HK-2 (cell line): ENCODE results near the gene ESYT1.
"Not testable (repeated sequence)": the region's sequence is repeated elsewhere in the genome, so short reads cannot be mapped to it uniquely, and the experiment has no call there.

Experiments
- DNase-seq: peaks from one replicate; pipeline ENCODE4 v3.0.0-alpha.2; 2018; ENCODE audit not compliant: unreplicated experiment

The ESYT1 gene

GRCh38 chr12:56103066-56103711 lies 24.9 kb upstream of the ESYT1 start:
- DNase-seq = no peak

GRCh38 chr12:56103823-56104108 lies 24.3 kb upstream of the ESYT1 start:
- no peak for DNase-seq

- DNase-seq = peak; percentile 99
These were observed 23.8 kb upstream of the ESYT1 start, which contains the start of gene PA2G4 for GRCh38 chr12:56104109-56104814. Gene PA2G4 (plus strand): TSS chr12:56104559. CDS start chr12:56104738, 179 bp downstream.

DNA sequence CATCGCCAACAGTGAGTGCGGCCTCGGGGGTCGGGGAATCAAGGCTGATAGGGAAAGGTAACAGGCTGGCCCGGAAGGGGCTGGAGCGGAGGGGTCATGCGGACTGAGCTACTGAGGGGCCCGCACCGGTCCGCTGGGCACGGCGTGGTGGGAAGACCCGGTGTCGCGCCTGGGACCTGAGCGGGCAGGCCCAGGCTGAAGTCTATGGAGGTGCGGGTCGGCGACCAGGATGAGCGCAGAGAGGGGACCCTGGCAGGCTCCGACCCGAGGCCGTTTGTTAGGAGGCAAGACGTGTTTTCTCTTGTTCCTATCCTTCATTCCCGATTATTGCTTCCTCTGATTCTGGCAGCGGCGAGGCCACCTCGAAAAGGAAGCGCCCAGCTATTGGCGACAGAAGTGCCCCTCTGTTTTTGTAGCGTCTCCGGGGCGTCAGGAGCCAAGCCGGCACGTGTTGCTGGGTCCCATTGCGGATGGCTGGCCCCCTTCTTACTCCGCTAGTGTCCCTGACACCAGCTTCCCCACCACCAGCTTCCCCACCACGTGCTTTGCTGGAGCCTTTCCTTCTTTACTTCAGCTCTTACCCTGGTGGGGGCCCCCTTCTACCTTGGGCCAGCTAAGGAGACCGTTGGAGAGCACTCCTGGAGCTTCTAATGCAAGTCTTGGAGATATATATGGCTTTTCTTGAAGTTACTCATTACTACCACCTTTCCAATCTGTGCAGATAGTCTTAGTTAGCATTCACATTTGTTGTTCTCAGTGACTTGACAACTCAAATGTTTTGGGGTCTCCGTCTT lies 23.1 kb upstream of the ESYT1 start:
- no peak for DNase-seq

DNA sequence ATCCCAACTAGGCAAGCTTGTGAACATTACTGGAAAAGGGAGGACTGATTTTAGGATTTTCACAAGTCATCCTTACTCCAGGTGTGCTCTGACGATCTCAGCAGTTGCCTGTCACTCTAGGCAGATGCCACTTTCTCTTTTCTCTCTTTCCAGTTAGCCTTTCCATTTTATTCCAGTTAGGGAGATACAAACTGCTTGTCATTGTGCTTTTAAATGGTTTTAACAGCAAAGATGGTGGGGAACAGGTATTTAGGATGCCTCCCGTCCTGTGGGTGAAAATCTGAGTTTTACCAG lies 22.5 kb upstream of the ESYT1 start:
- DNase-seq = no peak

DNA sequence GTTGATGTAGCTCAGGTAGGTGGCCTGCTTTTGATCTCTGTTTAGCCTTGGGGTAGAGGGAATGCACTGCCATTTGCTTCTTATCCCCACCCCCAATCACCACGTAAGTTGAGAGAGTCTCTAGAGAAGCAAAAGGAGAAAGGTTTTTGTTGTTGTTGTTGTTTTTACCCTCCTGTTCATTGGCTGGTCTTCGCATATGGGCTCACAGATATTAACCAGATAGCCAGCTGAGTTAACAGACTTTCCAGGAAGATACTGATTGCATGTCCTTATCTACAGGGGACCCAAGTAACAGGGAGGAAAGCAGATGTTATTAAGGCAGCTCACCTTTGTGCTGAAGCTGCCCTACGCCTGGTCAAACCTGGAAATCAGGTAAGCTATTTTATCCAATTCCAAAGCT lies 20.8 kb upstream of the ESYT1 start:
- DNase-seq = no peak

DNA sequence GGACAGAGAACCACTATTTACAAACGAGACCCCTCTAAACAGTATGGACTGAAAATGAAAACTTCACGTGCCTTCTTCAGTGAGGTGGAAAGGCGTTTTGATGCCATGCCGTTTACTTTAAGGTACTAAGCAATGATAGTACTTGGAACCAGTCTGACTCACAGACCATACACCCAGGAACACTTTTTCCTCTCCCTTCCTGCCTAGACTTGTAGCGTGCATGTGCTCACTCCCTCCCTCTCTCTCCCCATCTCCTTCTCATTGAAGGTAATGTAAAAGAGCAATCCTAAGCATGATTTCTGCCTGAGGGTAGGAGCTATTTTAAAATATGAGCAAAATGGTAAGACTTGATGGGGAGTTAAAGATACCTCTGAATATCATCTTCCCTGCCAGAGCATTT lies 17.5 kb upstream of the ESYT1 start:
- DNase-seq = no peak

- DNase-seq = no peak
These were observed 14.0 kb upstream of the ESYT1 start for GRCh38 chr12:56114084-56114483.

GRCh38 chr12:56115329-56115728 lies 12.7 kb upstream of the ESYT1 start:
- DNase-seq = no peak

DNA sequence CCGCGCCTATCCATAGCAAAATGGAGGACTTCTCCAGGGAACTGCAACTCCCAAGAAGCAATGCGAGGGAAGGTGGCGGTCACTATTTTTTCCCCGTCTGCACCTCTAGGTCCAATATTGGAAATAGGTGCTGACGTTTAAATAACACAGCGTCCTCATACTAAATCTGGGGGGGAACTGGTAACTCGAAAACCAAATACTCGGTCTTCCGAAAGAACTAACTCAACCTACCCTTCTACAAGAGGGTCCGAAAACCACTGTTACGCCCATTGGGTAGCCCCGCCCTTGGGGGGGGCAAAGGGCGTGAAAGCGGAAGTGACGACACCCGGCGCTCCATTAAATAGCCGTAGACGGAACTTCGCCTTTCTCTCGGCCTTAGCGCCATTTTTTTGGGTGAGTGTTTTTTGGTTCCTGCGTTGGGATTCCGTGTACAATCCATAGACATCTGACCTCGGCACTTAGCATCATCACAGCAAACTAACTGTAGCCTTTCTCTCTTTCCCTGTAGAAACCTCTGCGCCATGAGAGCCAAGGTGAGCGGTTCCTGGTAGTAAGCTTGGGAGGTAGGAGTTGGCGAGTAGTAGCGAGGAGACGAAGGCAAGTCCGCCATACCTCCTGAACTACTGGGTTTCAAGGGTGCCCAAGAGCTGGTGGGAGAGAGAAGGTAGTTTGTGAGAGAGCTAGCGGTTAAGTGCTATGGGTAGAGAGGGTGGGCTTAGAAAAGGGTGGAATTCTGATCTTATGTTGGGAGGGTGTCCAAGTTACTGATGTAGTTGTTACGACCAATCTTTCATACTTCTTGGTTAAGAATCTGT lies 11.6 kb upstream of the ESYT1 start, which contains the start of gene RPL41:
Gene RPL41 (plus strand): TSS at position 367 of the 815 bp plus-strand sequence.
- peak; percentile 92 for DNase-seq

- not testable (repeated sequence) for DNase-seq
These were observed 10.9 kb upstream of the ESYT1 start for GRCh38 chr12:56117082-56117706.

DNA sequence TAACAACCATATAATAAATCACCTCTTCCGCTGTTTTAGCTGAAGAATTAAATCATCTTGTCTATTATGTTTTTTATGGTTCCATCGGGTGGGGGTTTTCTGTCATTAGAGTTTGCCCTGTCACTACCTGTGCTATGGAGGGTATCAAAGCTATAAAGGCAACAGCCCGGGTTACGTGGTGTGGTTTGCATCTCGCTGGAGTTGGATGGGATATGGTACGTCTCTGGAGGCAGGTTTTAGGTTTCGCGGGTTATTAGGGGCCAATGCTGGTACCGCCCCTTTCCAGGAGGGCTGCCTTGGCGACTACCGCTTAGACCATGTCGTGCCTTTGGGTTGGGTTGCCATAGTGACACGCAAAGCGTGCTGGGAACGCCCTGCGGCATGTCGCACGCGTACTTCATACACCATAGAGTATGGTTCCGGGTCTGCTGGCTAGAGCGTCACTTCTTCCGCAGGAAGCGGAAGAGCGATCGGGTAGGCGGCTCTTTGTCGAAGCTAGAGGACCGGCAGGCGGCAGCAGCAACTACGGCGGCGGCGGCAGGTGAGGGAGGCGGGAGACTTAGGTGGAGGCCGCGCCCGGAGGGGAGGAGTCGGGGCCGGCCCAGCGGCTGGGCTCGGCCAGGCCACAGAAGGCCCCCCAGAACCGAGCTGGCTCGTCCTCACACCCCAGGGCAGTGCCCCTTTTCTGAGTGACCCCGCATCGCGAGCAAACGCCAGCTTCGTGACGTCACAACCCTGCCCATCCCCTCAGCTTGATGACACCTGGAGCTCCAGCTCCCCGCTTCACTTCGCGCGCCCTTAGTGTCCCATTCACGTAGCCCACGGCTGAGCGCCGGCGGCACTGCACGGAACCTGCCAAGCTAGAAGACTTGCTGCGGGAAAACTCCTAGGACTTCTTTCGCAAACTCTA lies 10.0 kb upstream of the ESYT1 start, which contains the start of gene ZC3H10:
Gene ZC3H10 (plus strand): TSS at position 489 of the 910 bp plus-strand sequence. CDS start 2,297 bp downstream, outside the sequence.
- DNase-seq = peak; percentile 99

GRCh38 chr12:56118688-56119357 lies 9.2 kb upstream of the ESYT1 start:
- DNase-seq = no peak

- peak; percentile 76 for DNase-seq
These were observed 8.7 kb upstream of the ESYT1 start for GRCh38 chr12:56119361-56119796.

GRCh38 chr12:56120158-56120846 lies 7.8 kb upstream of the ESYT1 start:
- no peak for DNase-seq

DNA sequence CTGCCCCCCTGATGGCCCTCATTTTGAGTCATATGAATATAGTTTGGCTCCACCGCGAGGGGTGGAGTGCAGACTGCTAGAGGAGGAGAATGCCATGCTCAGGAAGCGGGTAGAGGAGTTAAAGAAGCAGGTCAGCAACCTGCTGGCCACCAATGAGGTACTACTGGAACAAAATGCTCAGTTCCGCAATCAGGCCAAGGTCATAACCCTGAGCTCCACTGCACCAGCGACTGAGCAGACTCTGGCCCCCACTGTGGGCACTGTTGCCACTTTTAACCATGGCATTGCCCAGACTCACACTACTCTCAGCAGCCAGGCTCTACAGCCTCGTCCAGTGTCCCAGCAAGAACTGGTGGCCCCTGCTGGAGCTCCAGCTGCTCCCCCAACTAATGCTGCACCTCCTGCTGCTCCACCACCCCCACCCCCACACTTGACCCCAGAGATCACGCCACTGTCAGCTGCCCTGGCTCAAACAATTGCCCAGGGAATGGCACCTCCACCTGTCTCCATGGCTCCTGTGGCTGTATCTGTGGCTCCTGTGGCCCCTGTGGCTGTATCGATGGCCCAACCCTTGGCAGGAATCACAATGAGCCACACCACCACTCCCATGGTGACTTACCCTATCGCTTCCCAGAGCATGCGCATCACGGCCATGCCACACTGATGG lies 6.7 kb upstream of the ESYT1 start:
- no peak for DNase-seq

DNA sequence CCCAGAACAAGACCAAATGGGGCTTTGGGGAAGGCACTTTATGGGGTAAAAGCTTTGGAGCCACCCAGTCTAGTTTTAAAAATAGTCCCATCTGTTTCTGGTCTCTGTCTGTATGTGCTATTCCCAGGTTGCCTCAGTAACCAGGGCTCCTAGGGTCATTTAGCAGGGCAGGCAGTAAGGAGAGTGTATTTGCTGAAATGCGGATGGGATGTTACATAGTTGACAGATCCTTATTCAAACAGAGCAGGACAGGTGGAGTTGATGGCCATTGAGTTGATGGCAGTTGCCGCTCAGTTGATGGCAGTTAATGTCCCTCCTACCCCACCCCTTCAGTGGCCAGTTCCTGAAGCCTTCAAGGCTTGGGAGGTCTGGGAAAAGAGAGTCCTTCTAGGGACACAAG lies 5.4 kb upstream of the ESYT1 start:
- no peak for DNase-seq

DNA sequence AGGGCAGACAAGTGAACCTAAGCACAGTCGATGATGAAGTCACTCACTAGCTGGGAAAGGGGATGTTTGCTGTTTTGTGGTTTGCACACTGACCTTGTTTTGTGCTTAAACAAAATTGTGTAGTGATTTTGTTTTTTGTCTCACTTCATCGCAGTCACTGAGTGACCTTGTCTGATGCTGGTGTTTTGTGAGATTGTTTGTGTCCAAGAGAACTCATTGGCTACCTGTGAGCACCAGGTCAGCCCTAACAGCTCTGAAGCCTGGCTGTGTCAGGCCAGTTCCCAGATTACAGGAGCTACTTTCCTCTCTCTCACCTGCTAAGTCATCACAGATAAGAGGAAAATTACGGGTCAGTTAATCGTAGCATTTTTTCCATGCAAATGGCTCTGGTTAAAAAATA lies 3.9 kb upstream of the ESYT1 start:
- DNase-seq = no peak
